Retinal pigment epithelial cell (primary cell): ENCODE results near the gene CHTOP.

ENCODE experiments used
- DNase-seq: peaks from one replicate; pipeline ENCODE4 v3.0.0-alpha.2; 2010; ENCODE audit warnings: low read depth
- H3K4me3 ChIP-seq: 2 replicates; pipeline ENCODE4 v1.5.1; 2011; ENCODE audit warnings: mild to moderate bottlenecking, low read length, control low read depth, moderate library complexity
- CTCF ChIP-seq: conservative IDR thresholded peaks from 2 replicates; pipeline ENCODE4 v1.5.1; 2011; ENCODE audit warnings: low read depth, low read length, control low read depth, inconsistent platforms

CHTOP gene

GRCh38 chr1:153687346-153688125 lies 53.7 kb downstream of the CHTOP start:
- TF ChIP-seq CTCF, result no peak
- H3K4me3 ChIP-seq, result no peak overlapping the region
- no peak for DNase-seq

GRCh38 chr1:153688276-153688675 lies 54.4 kb downstream of the CHTOP start:
- H3K4me3 ChIP-seq, result no peak overlapping the region
- no peak for TF ChIP-seq CTCF
- DNase-seq, result no peak

- DNase-seq, result no peak
- no peak for TF ChIP-seq CTCF
- H3K4me3 ChIP-seq, result no peak overlapping the region
Measured at GRCh38 chr1:153688736-153689328, 55.0 kb downstream of the CHTOP start.

- TF ChIP-seq CTCF, result no peak
- no peak for DNase-seq
- no peak overlapping the region for H3K4me3 ChIP-seq
Measured at GRCh38 chr1:153693466-153693865, 59.6 kb downstream of the CHTOP start.
